NB4 (cell line): ENCODE data around the gene MYLK4.
A peak's percentile ranks its signal among the peaks of the same experiment; 100 is the strongest.

Source experiments
- DNase-seq: peaks from one replicate; pipeline ENCODE4 v3.0.0; 2010; ENCODE audit warnings: low read depth
- H3K4me3 ChIP-seq: one replicate; pipeline ENCODE4 v1.5.1; 2011; ENCODE audit warnings: mild to moderate bottlenecking, low read depth, low read length, moderate library complexity
- CTCF ChIP-seq: IDR thresholded peaks from one replicate; pipeline ENCODE4 v1.5.1; 2012; ENCODE audit warnings: low read depth, low read length
- MAX ChIP-seq: IDR thresholded peaks from 2 replicates; pipeline ENCODE4 v1.6.1; 2011; ENCODE audit warnings: low read depth, low read length
- MYC ChIP-seq: IDR thresholded peaks from 2 replicates; pipeline ENCODE4 v1.6.1; 2011; ENCODE audit warnings: low read depth, low read length
- POLR2A ChIP-seq: IDR thresholded peaks from 2 replicates; pipeline ENCODE4 v1.6.1; 2011; ENCODE audit warnings: mild to moderate bottlenecking; ENCODE audit not compliant: insufficient read length; ENCODE audit errors: extremely low read depth

The MYLK4 gene

DNA sequence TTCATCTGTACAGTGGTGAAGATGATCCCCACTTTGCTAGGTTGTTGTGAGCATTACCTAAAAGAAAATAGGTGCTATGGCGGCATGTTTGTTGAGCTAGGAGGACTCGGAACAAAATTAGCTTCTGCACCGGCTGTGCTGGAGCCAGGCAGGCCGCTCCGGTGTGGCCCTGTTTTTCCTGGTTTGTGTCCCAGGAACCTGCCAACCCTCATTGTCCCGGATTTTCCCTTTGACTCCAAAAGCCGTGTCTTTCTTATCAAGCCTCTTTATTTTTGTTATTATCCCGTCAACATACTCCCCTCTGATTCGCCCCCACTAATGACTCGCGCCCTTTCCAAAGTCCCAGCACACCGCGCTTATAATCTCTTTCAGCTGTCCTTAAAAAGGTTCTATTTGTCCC lies 117.0 kb downstream of the MYLK4 start:
- H3K4me3 ChIP-seq: no peak overlapping the region
- DNase-seq: no peak
- TF ChIP-seq MYC: no peak

GRCh38 chr6:2632976-2633584 lies 117.6 kb downstream of the MYLK4 start:
- TF ChIP-seq MAX (no peak), CTCF (no peak), MYC (no peak)
- DNase-seq: no peak
- no peak overlapping the region for H3K4me3 ChIP-seq

- DNase-seq: no peak
- TF ChIP-seq MYC (no peak), MAX (no peak), POLR2A (no peak), CTCF (no peak)
- no peak overlapping the region for H3K4me3 ChIP-seq
Observed at GRCh38 chr6:2632368-2632767, 118.4 kb downstream of the MYLK4 start.

DNA sequence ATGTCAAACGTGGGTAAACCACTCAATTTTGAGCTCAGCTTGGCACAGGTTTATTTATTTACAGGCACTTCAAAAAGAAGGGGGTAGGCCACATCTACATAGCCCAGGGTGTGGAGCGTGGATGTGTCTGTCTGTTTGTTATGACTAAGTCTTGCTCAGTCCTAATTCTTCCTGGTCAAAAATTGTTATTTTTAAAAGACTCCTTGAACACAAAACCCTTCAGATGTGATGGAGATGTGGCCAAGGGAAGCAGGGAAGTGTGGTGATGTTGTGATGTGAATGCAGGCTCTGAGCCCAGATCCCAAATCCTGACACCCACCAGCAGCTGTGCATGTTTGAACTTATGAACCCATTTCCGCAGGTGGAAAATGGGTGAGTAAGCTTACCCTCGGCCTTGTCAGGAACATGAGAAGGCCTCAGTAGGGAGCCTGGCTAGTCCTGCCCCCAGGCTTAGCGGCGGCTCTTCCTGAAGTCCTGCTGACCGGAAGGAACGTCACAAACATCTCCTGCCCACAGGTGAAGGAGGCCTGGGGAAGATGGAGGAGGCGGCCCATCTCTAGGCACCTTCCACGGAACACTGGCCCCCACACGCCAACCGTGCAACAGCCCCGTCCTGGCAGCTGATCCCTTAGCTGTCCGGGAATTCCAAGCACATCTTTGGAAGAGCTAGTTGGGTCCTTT lies 119.7 kb downstream of the MYLK4 start:
- no peak for DNase-seq
- TF ChIP-seq CTCF (no peak), MYC (no peak), POLR2A (no peak), MAX (no peak)
- no peak overlapping the region for H3K4me3 ChIP-seq

GRCh38 chr6:2630359-2630758 lies 120.4 kb downstream of the MYLK4 start:
- no peak overlapping the region for H3K4me3 ChIP-seq
- no peak for TF ChIP-seq POLR2A
- TF ChIP-seq MYC: no peak
- no peak for TF ChIP-seq CTCF
- TF ChIP-seq MAX: no peak
- DNase-seq: peak; percentile 38

DNA sequence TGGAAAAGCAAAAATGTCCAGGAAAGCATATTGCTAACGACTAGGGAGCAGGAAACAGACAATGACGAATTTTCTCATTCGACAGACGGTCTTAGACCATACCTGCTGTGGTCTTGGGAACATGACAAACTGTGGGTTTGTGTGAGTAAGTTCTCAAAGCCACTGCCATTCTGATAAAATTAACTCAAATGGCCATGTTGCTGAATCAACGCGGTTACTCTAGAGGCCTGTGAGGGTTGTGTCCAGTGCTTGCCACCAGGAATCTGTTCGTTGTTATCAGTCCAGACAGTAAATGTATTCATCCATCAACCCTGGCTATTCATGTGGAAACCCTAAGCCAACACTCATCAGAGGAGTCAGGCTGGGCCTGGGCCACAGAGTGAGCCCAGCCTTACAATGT lies 124.3 kb downstream of the MYLK4 start:
- no peak for DNase-seq
- TF ChIP-seq CTCF (no peak), POLR2A (no peak), MYC (no peak), MAX (no peak)
- H3K4me3 ChIP-seq: no peak overlapping the region
